ENCODE results near the gene AIFM1. TPM values are rescaled to one million over a fixed set of nuclear protein-coding genes. Genes with fewer than 3 reads are reported as not detected.

AIFM1 gene
- total and polyA plus RNA-seq, 2 of the 4 experiments (the other 2 are of a cell fraction), result 22.0 to 27.4 TPM

- Histone ChIP-seq H2BK20ac (ENCODE audit: low read depth, low read length) (no peak overlapping the region), H3K23ac (ENCODE audit: low read depth, low read length) (no peak overlapping the region), H3K27me3 (ENCODE audit: control insufficient read depth, insufficient read depth, low read length) (no peaks in the 10 kb centered on the region; the same call in 1 of the 2 replicates), H3K9me3 (ENCODE audit: control insufficient read depth, insufficient read depth, low read length) (no peaks in the 10 kb centered on the region), H4K8ac (ENCODE audit: low read depth in 2 of 2, low read length in 2 of 2) (no peak overlapping the region), H4K5ac (ENCODE audit: low read depth, low read length) (no peak overlapping the region), H2AFZ (replicated peaks; ENCODE audit: low read length, poor library complexity) (no peak overlapping the region), H3K4me3 (ENCODE audit: insufficient read depth, low read depth, low read length) (no peak overlapping the region), H4K20me1 (ENCODE audit: insufficient read depth, low read length) (peaks cover 49% of the 10 kb centered on the region), H2BK15ac (ENCODE audit: low read depth, low read length) (no peak overlapping the region), H3K56ac (ENCODE audit: extremely low read depth, insufficient read depth, low read length) (no peak overlapping the region), H3K4me1 (ENCODE audit: control insufficient read depth, insufficient read depth, low read length) (peaks cover 5% of the 10 kb centered on the region; the same call in 1 of the 2 replicates), H4K91ac (ENCODE audit: insufficient read depth, low read depth, low read length) (no peak overlapping the region), H3K9ac (ENCODE audit: low read depth, low read length) (no peak overlapping the region), H3K4ac (ENCODE audit: low read depth, low read length) (no peak overlapping the region), H2BK120ac (ENCODE audit: low read depth, low read length) (no peak overlapping the region), H2BK5ac (ENCODE audit: low read depth, low read length, poor library complexity, severe bottlenecking) (no peak overlapping the region), H3K36me3 (ENCODE audit: control insufficient read depth, insufficient read depth, low read length) (peaks cover 2% of the 10 kb centered on the region; the same call in 1 of the 2 replicates), H2AK5ac (ENCODE audit: low read depth, low read length) (no peak overlapping the region), H3K18ac (ENCODE audit: low read depth, low read length) (no peak overlapping the region), H3K14ac (replicated peaks; ENCODE audit: low read depth, low read length) (no peak overlapping the region), H2AK9ac (replicated peaks; ENCODE audit: low read depth, low read length, poor library complexity) (no peak overlapping the region), H3K79me1 (ENCODE audit: low read depth in 1 of 2, low read length in 2 of 2) (peaks cover 0 to 53% of the 10 kb centered on the region in 2 experiments; a peak in 3 of 4 replicates), H3K9me1 (ENCODE audit: insufficient read depth, low read length) (peaks cover 11% of the 10 kb centered on the region), H3K27ac (ENCODE audit: insufficient read depth, low read length) (no peak overlapping the region), H3K4me2 (ENCODE audit: low read depth, low read length) (no peak overlapping the region)
- no peak for TF ChIP-seq CTCF (conservative IDR thresholded peaks at IDR 0.05; ENCODE audit: low read depth, low read length)
- TF ChIP-seq MAZ (IDR thresholded peaks at IDR 0.05; ENCODE audit: borderline replicate concordance, low read depth, low read length), result no peak
- no peak for TF ChIP-seq MXI1 (IDR thresholded peaks at IDR 0.05; ENCODE audit: borderline replicate concordance, low read depth, low read length)
- no peak for TF ChIP-seq RFX5 (IDR thresholded peaks at IDR 0.05; ENCODE audit: low read depth, low read length)
- TF ChIP-seq RCOR1 (IDR thresholded peaks at IDR 0.05; ENCODE audit: insufficient replicate concordance, low read length), result no peak
- TF ChIP-seq POLR2A (IDR thresholded peaks at IDR 0.05; ENCODE audit: low read depth, low read length), result no peak
- TF ChIP-seq ELK1 (IDR thresholded peaks at IDR 0.05; ENCODE audit: borderline replicate concordance, low read depth, low read length), result no peak
- no peak for TF ChIP-seq USF2 (IDR thresholded peaks at IDR 0.05; ENCODE audit: low read depth, low read length)
- no peak for TF ChIP-seq MAFK (IDR thresholded peaks at IDR 0.05; ENCODE audit: low read depth, low read length)
- BruUV-seq (replicated peaks), result no TSS peak
- in situ Hi-C loops (cut with MboI; ENCODE audit: low sequenced_read_pairs) (no loop called here), intact Hi-C loops (cut with micrococcal nuclease) (no loop called here), dilution Hi-C loops (cut with HindIII; ENCODE audit: low sequenced_read_pairs, unreplicated experiment) (no loop called here)
- ChIA-PET CTCF (no interaction called here), POLR2A (ENCODE audit: unreplicated experiment) (no interaction called here)
- ATAC-seq (ENCODE audit: low read depth) (no peak), DNase-seq (no peak)
- WGBS, 2 experiments (ENCODE audit: extremely low coverage in 2 of 2, insufficient read length in 1 of 2), result 43% methylated on average over 3 of the region's 7 CpGs; no CpG with 5 or more reads in 1 of the 2 experiments
Measured at GRCh38 chrX:130083107-130083490, 82.5 kb downstream of the AIFM1 start.

Measured in IMR-90 (cell line).